Activated CD4-positive, alpha-beta T cell treated with anti-CD3 and anti-CD28 coated beads, Interleukin-2, amount 50 U/mL, for 16 hours (primary cell): Measurements from ENCODE around the gene GPR37L1.

Source experiments
- DNase-seq: peaks from one replicate; pipeline ENCODE4 v3.0.0-alpha.2; 2020

Gene GPR37L1

DNA sequence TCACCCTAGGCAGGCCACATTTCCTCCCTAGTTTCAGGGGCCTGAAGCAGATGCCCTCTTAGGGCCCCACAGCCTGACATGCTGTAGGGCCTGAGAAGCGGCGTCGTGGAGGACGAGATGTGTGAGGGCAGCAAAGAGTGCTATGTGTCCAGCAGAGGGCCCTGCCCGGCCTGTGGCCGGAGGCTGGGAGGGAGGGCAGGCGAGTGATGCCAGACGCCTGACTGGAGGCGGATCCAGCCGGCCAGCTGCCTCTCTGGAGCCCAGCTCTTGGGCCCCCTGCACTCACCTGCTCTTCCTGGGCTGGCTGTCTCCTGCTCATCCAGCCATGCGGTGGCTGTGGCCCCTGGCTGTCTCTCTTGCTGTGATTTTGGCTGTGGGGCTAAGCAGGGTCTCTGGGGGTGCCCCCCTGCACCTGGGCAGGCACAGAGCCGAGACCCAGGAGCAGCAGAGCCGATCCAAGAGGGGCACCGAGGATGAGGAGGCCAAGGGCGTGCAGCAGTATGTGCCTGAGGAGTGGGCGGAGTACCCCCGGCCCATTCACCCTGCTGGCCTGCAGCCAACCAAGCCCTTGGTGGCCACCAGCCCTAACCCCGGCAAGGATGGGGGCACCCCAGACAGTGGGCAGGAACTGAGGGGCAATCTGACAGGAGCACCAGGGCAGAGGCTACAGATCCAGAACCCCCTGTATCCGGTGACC, at the start of gene GPR37L1:
TSS of gene GPR37L1 (plus strand) at position 279 of the 697 bp plus-strand sequence. CDS start at position 326, 47 bp downstream.
- DNase-seq = no peak

GRCh38 chr1:202073206-202073605, 49.5 kb upstream of the GPR37L1 start:
- no peak for DNase-seq

DNA sequence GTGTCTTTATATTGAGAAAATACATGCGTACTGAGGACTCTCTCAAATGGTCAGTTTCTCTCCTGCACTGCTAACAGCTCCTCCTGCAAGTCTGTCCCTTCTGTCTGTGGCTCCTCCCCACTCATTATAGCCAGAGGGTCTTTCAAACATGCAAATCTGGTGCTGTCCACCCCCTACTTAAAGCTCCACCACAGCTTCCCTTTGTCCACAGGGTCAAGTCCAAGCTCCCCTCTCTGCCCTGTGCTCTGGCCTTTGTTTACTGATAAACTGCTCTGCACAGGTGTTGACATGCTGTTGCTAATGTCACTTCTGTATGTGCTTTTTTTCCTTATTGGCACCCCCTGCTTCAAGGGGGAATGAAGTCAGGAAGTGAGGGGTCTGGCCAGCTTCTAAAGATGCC, 47.7 kb upstream of the GPR37L1 start:
- DNase-seq = no peak

DNA sequence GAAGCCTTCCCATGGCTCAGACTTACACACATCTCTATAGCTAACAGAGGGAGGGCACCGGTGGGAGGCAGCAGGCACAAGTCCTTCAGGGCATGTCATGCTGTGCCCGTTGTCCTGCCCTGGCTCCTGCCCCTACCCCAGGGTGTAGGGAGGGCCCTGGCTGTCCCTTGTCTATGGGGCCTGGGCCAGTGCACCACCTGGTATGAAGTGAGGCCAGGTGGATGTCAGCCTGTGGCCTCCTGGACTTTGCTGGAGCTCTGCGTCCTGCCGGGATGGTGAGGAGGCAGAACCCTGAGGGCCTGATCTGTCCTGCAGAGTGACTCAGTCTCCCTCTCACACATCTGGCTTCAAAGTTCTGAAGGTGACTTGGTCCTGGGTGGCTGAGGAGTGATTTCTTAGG, 47.3 kb upstream of the GPR37L1 start:
- DNase-seq = no peak

DNA sequence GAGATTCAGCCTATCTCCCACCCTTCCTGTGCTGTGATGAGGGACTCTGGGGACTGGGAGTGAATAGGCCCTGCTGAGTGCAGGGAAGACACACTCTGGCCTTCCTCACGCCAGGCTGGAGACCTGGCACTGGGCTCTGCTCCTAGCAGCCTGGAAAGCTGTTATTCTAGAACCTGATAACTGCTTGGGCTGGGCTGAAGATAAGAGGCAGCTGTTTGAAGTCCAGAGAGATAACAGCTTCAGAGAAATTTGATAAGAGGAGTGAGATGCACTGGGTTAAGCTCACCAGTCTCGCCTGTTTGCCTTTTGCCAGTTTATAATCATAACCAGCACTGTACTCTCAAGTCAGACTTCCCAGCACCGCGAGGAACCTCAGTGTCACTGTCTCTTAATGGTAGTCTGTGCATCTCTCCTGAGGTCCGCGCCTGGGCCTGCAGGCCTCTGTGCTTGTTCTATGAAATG, 46.6 kb upstream of the GPR37L1 start:
- no peak for DNase-seq

- no peak for DNase-seq
Observed at GRCh38 chr1:202078241-202078640, 44.5 kb upstream of the GPR37L1 start.

DNA sequence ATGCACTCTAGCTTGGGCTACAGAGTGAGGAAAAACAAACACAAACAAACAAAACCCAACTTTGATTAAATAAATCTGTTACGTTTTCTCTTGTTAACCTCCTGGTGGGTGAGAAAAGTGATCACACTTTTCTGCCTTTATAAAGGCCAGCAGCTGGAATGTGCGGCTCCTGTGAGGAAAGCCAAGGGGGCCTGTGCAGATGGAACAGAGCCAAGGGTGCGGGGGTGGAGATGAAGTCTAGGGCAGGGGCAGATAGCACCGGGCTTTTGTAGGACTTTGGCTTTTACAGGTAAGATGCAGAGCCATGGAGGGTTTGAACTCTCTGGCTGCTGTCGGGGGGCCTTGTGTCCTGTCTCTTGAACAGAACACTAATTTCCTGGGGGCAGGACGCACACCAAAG, 40.7 kb upstream of the GPR37L1 start:
- DNase-seq = no peak

GRCh38 chr1:202084791-202085681, 37.7 kb upstream of the GPR37L1 start:
- DNase-seq = no peak

- DNase-seq = no peak
Observed at GRCh38 chr1:202085682-202086373, 36.9 kb upstream of the GPR37L1 start.

GRCh38 chr1:202086579-202087350, 36.0 kb upstream of the GPR37L1 start:
- DNase-seq = no peak

DNA sequence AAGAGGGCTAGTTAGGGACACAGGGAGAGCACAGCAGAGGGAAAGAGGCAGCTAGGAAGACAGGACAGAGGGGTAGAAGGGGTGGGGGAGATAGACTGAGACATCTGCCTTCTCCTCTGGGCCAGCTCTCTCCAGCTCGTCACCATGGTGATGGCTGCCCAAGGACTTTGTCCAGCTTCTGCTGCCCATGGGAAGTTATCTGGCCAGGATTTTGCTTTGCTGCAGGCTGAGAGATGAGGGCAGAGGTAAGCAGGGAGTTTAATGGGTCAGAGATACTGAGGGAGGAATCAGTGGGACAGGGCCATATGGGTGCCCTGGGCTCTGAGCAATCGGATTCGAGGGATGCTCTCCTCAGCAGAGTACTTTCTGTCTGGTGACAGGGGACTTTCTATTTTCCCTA, 34.5 kb upstream of the GPR37L1 start:
- DNase-seq = no peak

GRCh38 chr1:202090994-202091393, 31.7 kb upstream of the GPR37L1 start:
- DNase-seq = no peak

DNA sequence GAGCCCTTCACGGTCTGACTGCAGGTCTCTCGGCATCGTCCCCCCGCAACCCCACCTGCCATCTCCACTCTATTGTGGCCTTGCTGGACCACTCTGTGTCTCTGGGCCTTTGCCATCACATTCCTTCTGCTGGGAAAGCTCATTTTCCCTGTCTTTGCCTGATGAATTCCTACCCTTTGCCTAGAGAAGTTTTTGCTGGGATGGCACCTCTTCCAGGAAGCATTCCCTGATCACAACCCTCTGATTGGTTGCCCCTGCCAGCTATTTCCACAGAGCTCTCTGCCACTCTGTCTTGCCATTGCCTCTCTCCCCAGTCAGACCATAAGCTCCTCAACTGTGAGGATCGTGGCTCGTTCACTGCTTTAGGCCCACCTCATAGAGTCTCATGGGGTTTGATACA, 28.9 kb upstream of the GPR37L1 start:
- DNase-seq = no peak

GRCh38 chr1:202101184-202101583, 21.5 kb upstream of the GPR37L1 start:
- no peak for DNase-seq

- no peak for DNase-seq
Observed at GRCh38 chr1:202104073-202104472, 18.6 kb upstream of the GPR37L1 start.

DNA sequence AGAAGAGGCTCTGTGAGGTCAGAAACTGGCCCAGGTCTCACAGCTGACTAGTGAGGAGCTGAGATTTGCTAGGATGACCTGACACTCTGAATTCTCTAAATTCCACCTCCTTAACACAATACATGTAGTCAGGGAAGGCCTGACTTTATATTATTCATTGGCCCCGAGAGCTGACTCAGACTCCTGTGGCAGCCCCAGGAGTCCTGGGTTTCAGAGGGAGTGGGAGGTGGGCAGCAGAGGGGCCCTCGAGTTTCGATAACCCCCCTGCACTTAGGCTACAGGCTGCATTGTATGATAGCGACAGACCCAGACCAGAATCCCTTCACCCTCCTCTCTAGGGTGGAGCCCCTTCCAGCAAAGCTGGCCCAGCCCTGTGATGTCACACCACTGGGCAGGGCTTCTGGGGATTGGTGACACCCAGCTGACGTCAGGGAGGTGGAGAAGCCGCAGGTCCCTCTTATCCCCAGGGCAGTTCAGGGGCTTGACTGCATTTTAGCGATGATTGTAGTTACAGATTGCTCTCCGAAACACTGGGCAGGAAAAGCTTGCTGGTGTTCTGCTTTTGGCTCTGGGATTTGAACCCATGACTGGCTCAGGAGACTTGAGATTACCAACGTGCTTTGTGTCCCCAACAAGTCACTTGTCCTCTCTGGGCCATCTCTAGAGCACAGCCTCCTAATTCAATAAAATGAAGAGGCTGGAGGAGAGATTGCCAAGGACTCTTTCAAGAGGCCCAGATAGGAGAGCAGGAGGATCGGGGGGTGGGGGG, 17.0 kb upstream of the GPR37L1 start:
- no peak for DNase-seq

GRCh38 chr1:202106340-202107254, 16.1 kb upstream of the GPR37L1 start:
- no peak for DNase-seq

- no peak for DNase-seq
Observed at GRCh38 chr1:202107321-202107761, 15.4 kb upstream of the GPR37L1 start.

- no peak for DNase-seq
Observed at GRCh38 chr1:202107801-202108731, 14.7 kb upstream of the GPR37L1 start.
